Epithelial cell of proximal tubule (primary cell): ENCODE data around the gene LHX8. TPM values are rescaled to one million over a fixed set of nuclear protein-coding genes. Genes with fewer than 3 reads are reported as not detected.
"Not testable (repeated sequence)": the region's sequence is repeated elsewhere in the genome, so short reads cannot be mapped to it uniquely, and the experiment has no call there.

Source experiments
- DNase-seq: peaks from one replicate; pipeline ENCODE4 v3.0.0-alpha.2; 2011; ENCODE audit warnings: low read depth
- H3K4me3 ChIP-seq: 2 replicates; pipeline ENCODE4 v1.5.1; 2011; ENCODE audit warnings: low read depth, mild to moderate bottlenecking, low read length
- CTCF ChIP-seq: conservative IDR thresholded peaks from 2 replicates; pipeline ENCODE4 v1.5.1; 2012; ENCODE audit warnings: low read depth, mild to moderate bottlenecking, low read length
- total RNA-seq: library from RNA; depleted of rRNA; stranded (reverse); fragments of >200 nt; gene quantifications from 2 replicates; pipeline ENCODE4 v1.2.3, GENCODE V29; 2015

LHX8 gene
- total RNA-seq, 1 donor from 2014 or later = not detected

- no peak for DNase-seq
- H3K4me3 ChIP-seq = no peak overlapping the region
- no peak for TF ChIP-seq CTCF
Observed at GRCh38 chr1:75100481-75101092, 33.6 kb upstream of the LHX8 start.

DNA sequence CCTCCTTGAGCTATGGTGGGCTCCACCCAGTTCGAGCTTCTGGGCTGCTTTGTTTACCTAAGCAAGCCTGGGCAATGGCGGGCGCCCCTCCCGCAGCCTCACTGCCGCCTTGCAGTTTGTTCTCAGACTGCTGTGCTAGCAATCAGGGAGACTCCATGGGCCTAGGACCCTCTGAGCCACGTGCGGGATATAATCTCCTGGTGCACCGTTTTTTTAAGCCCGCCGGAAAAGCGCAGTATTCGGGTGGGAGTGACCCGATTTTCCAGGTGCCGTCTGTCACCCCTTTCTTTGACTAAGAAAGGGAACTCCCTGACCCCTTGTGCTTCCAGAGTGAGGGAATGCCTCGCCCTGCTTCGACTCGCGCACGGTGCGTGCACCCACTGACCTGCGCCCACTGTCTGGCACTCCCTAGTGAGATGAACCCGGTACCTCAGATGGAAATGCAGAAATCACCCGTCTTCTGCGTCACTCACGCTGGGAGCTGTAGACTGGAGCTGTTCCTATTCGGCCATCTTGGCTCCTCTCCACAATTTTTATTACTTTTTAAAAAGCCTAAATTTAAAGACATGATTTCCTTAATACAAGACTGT, 21.7 kb upstream of the LHX8 start:
- DNase-seq, H3K4me3 ChIP-seq: not testable (repeated sequence)

GRCh38 chr1:75115654-75116053, 18.5 kb upstream of the LHX8 start:
- no peak for DNase-seq
- no peak overlapping the region for H3K4me3 ChIP-seq
- TF ChIP-seq CTCF = no peak

- no peak overlapping the region for H3K4me3 ChIP-seq
- no peak for DNase-seq
- TF ChIP-seq CTCF = no peak
Observed at GRCh38 chr1:75123756-75124155, 10.4 kb upstream of the LHX8 start.

DNA sequence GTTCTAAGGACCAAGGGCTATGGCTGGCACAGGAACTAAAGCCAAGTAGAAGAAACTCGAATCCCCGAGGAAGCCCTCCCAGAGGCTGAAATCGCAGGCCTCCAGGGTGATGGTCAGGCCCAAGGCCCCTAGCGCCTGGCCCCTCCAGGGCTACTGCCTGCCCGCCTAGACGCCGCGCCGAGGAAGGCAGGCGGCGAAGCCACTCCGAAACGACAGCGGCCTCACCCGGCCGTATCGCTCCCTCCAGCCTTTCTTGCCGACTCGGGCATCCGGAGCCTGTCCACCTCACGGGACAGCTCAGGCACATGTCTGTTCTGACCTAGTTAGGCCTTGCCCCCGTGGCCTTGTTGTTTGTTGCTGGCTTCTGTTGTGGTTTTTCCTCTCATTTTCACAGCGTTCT, 9.7 kb upstream of the LHX8 start:
- no peak for TF ChIP-seq CTCF
- no peak for DNase-seq
- no peak overlapping the region for H3K4me3 ChIP-seq

GRCh38 chr1:75125161-75125726, 8.9 kb upstream of the LHX8 start:
- no peak for TF ChIP-seq CTCF
- H3K4me3 ChIP-seq = no peak overlapping the region
- no peak for DNase-seq

DNA sequence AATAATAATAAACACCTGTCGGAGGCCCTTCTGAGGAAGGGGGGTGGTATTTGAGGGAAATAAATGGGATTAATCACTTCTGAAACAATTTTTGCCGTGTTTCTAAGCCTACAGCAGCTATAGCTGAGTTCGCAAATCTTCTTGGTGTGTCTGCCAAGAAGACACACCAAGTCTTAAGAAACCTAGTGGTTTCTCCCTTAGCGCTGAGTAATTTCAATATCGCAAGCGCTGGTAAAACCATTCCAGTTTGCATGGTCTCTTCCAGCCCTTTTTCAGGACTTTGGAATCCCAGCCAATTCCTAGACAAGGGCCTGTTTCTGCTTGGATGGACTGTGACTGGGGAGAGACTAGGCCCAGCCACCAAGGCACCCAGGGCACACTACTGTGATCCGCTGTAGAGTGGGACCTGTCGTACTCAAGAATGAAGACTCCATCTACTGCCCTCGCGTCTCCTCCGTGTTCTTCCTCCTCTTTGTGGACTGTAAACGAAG, 7.5 kb upstream of the LHX8 start:
- no peak for TF ChIP-seq CTCF
- no peak overlapping the region for H3K4me3 ChIP-seq
- DNase-seq = no peak
